ENCODE data around the gene DDC.
"Not testable (repeated sequence)": the region's sequence is repeated elsewhere in the genome, so short reads cannot be mapped to it uniquely, and the experiment has no call there.

The DDC gene

DNA sequence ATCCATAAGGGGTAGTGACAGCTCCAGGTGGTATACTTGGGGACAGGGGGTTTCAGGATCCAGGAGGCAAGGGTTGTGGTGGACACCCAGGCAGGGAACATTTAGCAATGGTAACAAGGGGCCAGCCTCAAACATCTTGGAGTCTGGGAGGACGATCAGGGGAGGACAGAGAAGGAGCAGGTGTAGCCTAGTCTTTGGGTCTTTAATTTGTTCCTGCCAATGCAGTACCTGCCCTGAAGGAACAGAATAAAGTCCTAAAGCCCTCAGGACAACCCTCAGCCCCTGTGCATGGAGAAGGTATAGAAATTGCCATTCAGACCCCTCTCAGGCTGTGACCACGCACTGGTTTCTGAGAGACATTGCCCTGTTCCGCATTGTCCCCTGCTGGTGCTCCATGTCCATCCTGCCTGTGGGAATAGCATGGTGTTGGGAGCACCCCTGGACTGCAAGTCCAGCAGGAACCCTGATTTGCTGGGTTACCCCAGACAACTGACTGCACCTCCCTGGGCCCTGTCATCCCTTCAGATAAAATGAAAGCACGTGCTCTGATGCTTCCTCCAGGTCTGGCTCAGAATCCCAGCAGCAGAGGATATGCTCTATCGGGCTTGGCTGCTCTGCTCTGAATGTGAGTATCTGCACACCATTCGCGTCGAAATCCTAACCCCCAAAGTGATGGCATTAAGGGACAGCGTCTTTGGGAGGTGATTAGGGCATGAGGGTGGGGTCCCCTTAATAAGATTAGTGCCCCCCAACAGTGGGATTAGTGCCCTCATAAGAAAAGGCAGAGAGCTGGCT is 24.2 kb downstream of the DDC start:
- Histone ChIP-seq H3K4me1 (peaks cover under 1% of the 10 kb centered on the region), H3K9ac (no peak overlapping the region), H2AFZ (no peak overlapping the region), H3K4me2 (ENCODE audit: low read length) (no peak overlapping the region), H3K79me2 (no peaks in the 10 kb centered on the region), H3K27ac (no peak overlapping the region), H3K9me3 (ENCODE audit: control insufficient read depth, low read length) (no peaks in the 10 kb centered on the region), H3K27me3 (ENCODE audit: control insufficient read depth, insufficient read depth, low read length) (no peaks in the 10 kb centered on the region), H3K36me3 (ENCODE audit: control insufficient read depth, insufficient read depth, low read length) (no peaks in the 10 kb centered on the region), H3K4me3 (ENCODE audit: low read depth, low read length) (no peak overlapping the region)
- TF ChIP-seq, protein P1, sequence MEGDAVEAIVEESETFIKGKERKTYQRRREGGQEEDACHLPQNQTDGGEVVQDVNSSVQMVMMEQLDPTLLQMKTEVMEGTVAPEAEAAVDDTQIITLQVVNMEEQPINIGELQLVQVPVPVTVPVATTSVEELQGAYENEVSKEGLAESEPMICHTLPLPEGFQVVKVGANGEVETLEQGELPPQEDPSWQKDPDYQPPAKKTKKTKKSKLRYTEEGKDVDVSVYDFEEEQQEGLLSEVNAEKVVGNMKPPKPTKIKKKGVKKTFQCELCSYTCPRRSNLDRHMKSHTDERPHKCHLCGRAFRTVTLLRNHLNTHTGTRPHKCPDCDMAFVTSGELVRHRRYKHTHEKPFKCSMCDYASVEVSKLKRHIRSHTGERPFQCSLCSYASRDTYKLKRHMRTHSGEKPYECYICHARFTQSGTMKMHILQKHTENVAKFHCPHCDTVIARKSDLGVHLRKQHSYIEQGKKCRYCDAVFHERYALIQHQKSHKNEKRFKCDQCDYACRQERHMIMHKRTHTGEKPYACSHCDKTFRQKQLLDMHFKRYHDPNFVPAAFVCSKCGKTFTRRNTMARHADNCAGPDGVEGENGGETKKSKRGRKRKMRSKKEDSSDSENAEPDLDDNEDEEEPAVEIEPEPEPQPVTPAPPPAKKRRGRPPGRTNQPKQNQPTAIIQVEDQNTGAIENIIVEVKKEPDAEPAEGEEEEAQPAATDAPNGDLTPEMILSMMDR (IDR thresholded peaks at IDR 0.05) = no peak

DNA sequence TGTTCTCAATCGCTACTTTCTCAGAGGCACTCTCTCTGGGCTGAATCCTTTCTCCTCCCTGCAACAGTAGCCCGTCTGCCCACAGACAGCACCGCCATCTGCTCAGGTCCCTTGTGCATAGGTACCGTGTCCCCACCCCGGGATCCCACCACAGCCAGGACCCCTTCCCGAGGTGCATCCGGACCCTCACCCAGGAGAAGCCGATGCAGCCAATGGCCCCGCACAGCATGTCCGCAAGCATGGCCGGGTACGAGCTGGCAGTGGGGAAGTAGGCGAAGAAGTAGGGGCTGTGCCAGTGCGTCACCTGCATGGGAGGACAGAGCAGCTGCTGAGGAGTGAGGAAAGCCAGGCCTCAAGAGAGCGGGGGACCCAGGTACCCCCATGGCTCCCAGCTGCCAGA is 25.5 kb downstream of the DDC start:
- Histone ChIP-seq H3K9ac (no peak overlapping the region), H3K4me3 (ENCODE audit: low read depth, low read length) (no peak overlapping the region), H3K36me3 (ENCODE audit: control insufficient read depth, insufficient read depth, low read length) (no peaks in the 10 kb centered on the region), H2AFZ (no peak overlapping the region), H3K27me3 (ENCODE audit: control insufficient read depth, insufficient read depth, low read length) (no peaks in the 10 kb centered on the region), H3K4me2 (ENCODE audit: low read length) (no peak overlapping the region), H3K9me3 (ENCODE audit: control insufficient read depth, low read length) (no peaks in the 10 kb centered on the region), H3K79me2 (no peaks in the 10 kb centered on the region), H3K4me1 (peaks cover 7% of the 10 kb centered on the region), H3K27ac (no peak overlapping the region)
- TF ChIP-seq, protein P1 (IDR thresholded peaks at IDR 0.05) = no peak

DNA sequence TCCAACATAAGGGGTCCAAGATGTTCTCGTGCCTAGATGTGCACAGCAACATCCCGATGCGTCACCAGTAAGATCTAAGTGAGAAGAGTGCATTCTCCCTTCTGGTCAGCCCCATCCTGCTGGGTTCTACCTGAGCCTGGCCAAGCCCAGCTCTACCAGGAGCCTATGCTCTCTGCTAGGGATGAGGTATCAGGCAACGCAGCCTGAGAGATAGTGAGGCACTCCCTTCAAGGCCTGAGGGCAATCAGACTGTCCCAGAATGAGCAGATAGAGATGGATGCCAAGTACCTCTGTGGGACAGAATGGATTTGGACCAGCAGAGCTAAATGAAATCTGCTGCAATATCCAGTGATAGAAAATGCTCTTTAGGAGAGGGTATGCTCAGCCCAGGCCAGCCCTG is 26.7 kb downstream of the DDC start:
- H3K27ac ChIP-seq = no peak overlapping the region
- no peaks in the 10 kb centered on the region for H3K36me3 ChIP-seq (ENCODE audit: control insufficient read depth, insufficient read depth, low read length)
- H3K4me2 ChIP-seq (ENCODE audit: low read length) = no peak overlapping the region
- no peak overlapping the region for H2AFZ ChIP-seq
- no peaks in the 10 kb centered on the region for H3K9me3 ChIP-seq (ENCODE audit: control insufficient read depth, low read length)
- H3K9ac ChIP-seq = no peak overlapping the region
- peaks cover 7% of the 10 kb centered on the region for H3K4me1 ChIP-seq
- no peaks in the 10 kb centered on the region for H3K79me2 ChIP-seq
- TF ChIP-seq, protein P1 (IDR thresholded peaks at IDR 0.05) = no peak
- no peak overlapping the region for H3K4me3 ChIP-seq (ENCODE audit: low read depth, low read length)
- no peaks in the 10 kb centered on the region for H3K27me3 ChIP-seq (ENCODE audit: control insufficient read depth, insufficient read depth, low read length)

DNA sequence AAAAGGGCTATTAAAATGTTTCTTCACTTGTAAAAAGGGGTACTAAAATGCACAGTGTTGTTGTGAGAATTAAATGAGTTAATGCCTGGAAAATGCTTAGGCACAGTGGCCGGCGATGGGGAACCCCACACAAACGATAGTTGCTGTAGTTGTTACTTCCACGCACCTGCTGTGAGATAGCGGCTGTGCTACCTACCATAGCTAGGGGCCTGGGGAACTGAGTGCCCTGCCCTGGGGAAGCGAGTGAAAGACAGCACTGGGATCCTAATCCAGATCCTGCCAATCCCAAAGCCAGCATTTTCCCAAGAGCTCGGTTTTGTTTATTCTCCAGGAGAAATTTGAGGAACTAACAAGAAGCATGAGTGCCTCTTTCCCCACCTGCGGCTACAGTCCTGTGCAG is 27.8 kb downstream of the DDC start:
- H3K9ac ChIP-seq = no peak overlapping the region
- peaks cover 7% of the 10 kb centered on the region for H3K4me1 ChIP-seq
- no peaks in the 10 kb centered on the region for H3K27me3 ChIP-seq (ENCODE audit: control insufficient read depth, insufficient read depth, low read length)
- TF ChIP-seq, protein P1 (IDR thresholded peaks at IDR 0.05) = no peak
- H3K36me3 ChIP-seq (ENCODE audit: control insufficient read depth, insufficient read depth, low read length) = no peaks in the 10 kb centered on the region
- no peak overlapping the region for H3K4me3 ChIP-seq (ENCODE audit: low read depth, low read length)
- H3K9me3 ChIP-seq (ENCODE audit: control insufficient read depth, low read length) = no peaks in the 10 kb centered on the region
- H2AFZ ChIP-seq = no peak overlapping the region
- H3K79me2 ChIP-seq = no peaks in the 10 kb centered on the region
- no peak overlapping the region for H3K27ac ChIP-seq
- H3K4me2 ChIP-seq (ENCODE audit: low read length) = no peak overlapping the region

DNA sequence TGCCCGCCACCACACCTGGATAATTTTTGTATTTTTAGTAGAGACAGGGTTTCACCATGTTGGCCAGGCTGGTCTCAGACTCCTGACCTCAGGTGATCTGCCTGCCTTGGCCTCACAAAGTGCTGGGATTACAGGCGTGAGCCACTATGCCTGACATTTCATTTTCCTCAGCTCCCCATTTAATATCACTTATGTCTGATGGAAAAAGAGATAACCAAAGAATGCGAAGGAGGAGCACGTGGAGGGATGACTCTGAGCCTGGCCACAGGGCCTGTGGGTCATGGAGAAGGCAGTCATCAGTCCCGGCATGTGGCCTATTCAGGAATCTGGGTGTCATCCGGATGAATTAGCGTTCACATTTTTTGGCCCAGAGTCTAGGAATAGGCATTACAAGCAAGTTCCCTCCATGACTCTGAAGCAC is 29.9 kb downstream of the DDC start:
- H3K4me2 ChIP-seq (ENCODE audit: low read length); H3K9ac ChIP-seq; H3K79me2 ChIP-seq; H3K4me3 ChIP-seq (ENCODE audit: low read depth, low read length); H3K27ac ChIP-seq; H3K27me3 ChIP-seq (ENCODE audit: control insufficient read depth, insufficient read depth, low read length); H3K9me3 ChIP-seq (ENCODE audit: control insufficient read depth, low read length); H3K36me3 ChIP-seq (ENCODE audit: control insufficient read depth, insufficient read depth, low read length); H2AFZ ChIP-seq: not testable (repeated sequence)
- peaks cover 15% of the 10 kb centered on the region for H3K4me1 ChIP-seq
